ENCODE results near the gene DIP2C.

DIP2C gene

GRCh38 chr10:497898-498451 lies 191.5 kb downstream of the DIP2C start:
- no peak for DNase-seq (ENCODE audit: low read depth in 3 of 3)

- no peak for DNase-seq (ENCODE audit: low read depth in 3 of 3)
Observed at GRCh38 chr10:497289-497688, 192.2 kb downstream of the DIP2C start.

- DNase-seq (ENCODE audit: low read depth in 3 of 3), result no peak
Observed at GRCh38 chr10:494556-494955, 194.9 kb downstream of the DIP2C start.

- no peak for DNase-seq (ENCODE audit: low read depth in 3 of 3)
Observed at GRCh38 chr10:494149-494542, 195.3 kb downstream of the DIP2C start.

GRCh38 chr10:493391-494148 lies 195.9 kb downstream of the DIP2C start:
- no peak for DNase-seq (ENCODE audit: low read depth in 3 of 3)

GRCh38 chr10:492836-493235 lies 196.6 kb downstream of the DIP2C start:
- no peak for DNase-seq (ENCODE audit: low read depth in 3 of 3)

- DNase-seq (ENCODE audit: low read depth in 3 of 3), result no peak
Observed at GRCh38 chr10:491667-492424, 197.6 kb downstream of the DIP2C start.

- no peak for DNase-seq (ENCODE audit: low read depth in 3 of 3)
Observed at GRCh38 chr10:490891-491571, 198.4 kb downstream of the DIP2C start.

- DNase-seq (ENCODE audit: low read depth in 3 of 3), result no peak
Observed at GRCh38 chr10:490256-490655, 199.2 kb downstream of the DIP2C start.

GRCh38 chr10:489330-489729 lies 200.1 kb downstream of the DIP2C start:
- DNase-seq (ENCODE audit: low read depth in 3 of 3), result no peak

GRCh38 chr10:488933-489215 lies 200.6 kb downstream of the DIP2C start:
- DNase-seq (ENCODE audit: low read depth in 3 of 3), result no peak

- no peak for DNase-seq (ENCODE audit: low read depth in 3 of 3)
Observed at GRCh38 chr10:488081-488932, 201.2 kb downstream of the DIP2C start.

- no peak for DNase-seq (ENCODE audit: low read depth in 3 of 3)
Observed at GRCh38 chr10:486666-487322, 202.7 kb downstream of the DIP2C start.

GRCh38 chr10:486206-486605 lies 203.3 kb downstream of the DIP2C start:
- no peak for DNase-seq (ENCODE audit: low read depth in 3 of 3)

GRCh38 chr10:485776-486175 lies 203.7 kb downstream of the DIP2C start:
- no peak for DNase-seq (ENCODE audit: low read depth in 3 of 3)

- no peak for DNase-seq (ENCODE audit: low read depth in 3 of 3)
Observed at GRCh38 chr10:484925-485661, 204.4 kb downstream of the DIP2C start.

GRCh38 chr10:484441-484924 lies 205.0 kb downstream of the DIP2C start:
- DNase-seq (ENCODE audit: low read depth in 3 of 3), result no peak

GRCh38 chr10:483261-483660 lies 206.2 kb downstream of the DIP2C start:
- no peak for DNase-seq (ENCODE audit: low read depth in 3 of 3)

GRCh38 chr10:482848-483247 lies 206.6 kb downstream of the DIP2C start:
- no peak for DNase-seq (ENCODE audit: low read depth in 3 of 3)

- DNase-seq (ENCODE audit: low read depth in 3 of 3), result no peak
Observed at GRCh38 chr10:482051-482501, 207.4 kb downstream of the DIP2C start.
